HG03095 (cell line): ENCODE results near the gene ABCC5.

ENCODE experiments used
- ATAC-seq: cut with Tn5 transposase; IDR thresholded peaks from one replicate; pipeline ENCODE4 v1.9.1; 2021; ENCODE audit warnings: moderate library complexity; ENCODE audit not compliant: unreplicated experiment

Gene ABCC5

DNA sequence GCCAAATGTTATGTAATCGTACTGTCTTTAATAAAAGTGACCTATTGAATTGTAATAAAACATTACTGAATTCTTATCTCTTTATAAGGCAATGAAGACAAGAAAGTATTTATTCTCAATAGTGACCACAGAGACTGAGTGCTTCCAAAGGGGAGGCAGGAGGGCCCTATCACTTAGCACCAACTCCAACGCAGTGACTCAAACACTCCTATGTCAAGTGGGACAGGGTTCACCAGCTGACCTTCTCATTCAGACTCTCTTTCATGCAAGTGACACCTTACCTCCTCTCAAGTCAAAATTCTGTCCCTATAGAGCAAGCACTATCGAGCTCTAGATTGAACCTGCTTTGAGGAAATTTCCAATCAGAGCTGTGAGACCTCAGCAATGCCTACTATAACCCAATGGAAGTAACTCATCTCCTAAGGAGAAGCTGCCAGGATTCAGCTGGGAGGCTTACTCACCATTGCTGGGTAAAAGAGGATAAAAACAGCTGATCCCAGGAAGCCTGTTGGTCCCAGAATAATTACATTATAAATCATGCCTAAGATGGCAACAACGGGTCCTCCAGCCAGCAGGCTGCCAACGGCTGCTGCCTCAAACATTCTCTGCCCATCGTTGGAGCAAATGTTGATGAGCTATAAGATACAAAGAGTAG is 35.6 kb downstream of the ABCC5 start:
- no peak for ATAC-seq

DNA sequence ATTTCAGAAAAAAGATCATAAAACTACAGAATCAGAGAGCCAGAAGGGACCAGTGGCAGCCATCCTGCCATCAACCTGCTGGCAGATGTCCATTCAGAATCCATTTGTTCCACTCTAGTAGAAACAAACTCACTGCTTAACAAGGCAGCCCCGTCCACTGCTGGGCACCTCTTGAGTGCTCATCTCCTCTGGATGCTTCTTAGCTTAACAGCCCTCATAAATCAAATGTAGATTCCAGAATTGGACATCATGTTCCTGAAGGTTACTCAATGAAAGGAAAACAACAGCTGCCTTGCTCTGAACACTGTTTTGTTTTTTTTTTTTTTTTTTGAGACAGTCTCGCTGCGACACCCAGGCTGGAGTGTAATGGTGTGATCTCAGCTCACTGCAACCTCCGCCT is 37.3 kb downstream of the ABCC5 start:
- no peak for ATAC-seq

DNA sequence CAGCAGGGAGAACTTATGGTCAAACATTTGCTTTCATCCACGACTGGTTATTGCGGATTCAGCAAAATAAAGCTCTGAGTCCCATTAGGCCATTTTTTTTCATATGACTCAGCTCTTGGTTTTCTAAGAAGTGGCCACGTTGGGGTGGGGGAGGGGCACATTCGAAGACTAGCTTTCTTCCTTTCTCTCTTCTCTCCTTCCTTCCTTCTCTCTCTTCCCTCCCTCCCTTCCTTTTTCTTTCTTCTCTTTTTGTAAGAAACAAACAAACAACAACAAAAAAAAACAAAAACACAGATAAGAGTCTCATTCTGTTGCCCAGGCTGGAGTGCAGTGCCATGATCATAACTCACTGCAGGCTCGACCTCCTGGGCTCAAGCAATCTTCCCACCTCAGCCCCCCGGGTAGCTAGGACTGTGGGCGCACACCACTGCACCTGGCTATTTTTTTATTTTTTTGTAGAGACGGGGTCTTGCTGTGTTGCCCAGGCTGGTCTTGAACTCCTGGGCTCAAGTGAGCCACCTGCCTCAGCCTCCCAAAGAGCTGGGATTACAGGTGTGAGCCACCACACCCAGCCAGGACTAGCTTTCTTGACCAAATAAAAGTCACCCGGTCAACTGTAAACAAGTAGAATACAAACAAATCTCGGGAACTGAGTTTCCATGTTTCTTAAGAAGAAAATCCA is 41.6 kb downstream of the ABCC5 start:
- no peak for ATAC-seq

GRCh38 chr3:183968666-183969245 is 48.9 kb downstream of the ABCC5 start:
- no peak for ATAC-seq

GRCh38 chr3:183967693-183968092 is 50.0 kb downstream of the ABCC5 start:
- ATAC-seq = no peak

- ATAC-seq = no peak
Measured at GRCh38 chr3:183966361-183966791, 51.3 kb downstream of the ABCC5 start.

DNA sequence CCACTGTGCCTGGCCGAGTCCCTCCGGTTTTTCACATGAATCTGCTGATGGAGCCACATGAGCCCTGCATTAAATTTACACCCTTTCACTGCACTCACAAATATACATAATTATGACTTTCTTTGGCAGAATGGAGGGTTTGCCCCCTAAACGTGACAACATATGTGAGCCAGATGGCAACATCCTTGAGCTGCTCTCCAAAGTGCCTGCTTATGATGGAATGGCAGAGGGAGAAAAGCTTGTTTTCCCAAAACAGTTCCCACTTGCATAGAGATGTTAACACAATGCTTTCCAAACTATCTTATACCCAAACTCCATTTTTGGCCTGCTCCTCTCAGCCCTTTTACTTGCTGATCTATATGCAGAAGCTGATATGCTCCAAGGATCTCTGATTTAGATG is 54.9 kb downstream of the ABCC5 start:
- ATAC-seq = no peak

DNA sequence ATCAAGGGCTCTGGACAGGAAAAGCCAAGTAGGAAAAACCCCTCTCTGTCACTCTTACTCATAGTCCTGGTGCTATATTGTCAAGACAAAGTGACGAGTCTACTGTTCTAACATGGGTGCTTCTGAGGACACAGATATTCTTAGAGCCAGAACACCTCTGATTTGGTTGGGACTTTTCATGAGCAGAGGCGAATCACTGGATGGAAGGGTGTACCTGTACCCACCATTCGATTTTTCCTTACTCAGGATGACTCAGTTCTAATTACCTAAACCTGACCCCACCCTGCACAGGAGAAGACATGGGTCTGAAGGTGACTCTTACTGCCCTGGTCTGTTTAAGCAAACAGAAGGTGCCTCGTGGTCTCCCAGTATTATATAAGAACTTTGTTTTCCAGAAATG is 58.5 kb downstream of the ABCC5 start:
- ATAC-seq = no peak

DNA sequence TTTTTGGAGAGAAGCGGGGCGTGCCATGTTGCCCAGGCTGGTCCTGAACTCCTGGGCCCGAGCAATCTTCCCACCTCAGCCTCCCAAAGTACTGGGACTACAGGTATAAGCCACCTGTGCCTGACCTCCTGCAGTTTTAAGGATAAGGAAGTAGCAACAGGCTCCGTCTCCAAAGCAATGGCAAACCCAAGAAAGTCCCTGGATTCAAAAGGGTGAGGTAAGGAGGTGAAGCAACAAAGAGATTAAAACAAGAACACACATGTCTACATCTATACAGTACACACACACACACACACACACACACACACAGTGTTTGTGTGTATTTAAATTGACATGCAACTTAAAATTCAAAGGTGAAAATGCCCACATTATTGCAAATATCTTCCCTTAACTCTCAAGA is 58.9 kb downstream of the ABCC5 start:
- ATAC-seq = no peak

- no peak for ATAC-seq
Measured at GRCh38 chr3:183958226-183958625, 59.5 kb downstream of the ABCC5 start.

DNA sequence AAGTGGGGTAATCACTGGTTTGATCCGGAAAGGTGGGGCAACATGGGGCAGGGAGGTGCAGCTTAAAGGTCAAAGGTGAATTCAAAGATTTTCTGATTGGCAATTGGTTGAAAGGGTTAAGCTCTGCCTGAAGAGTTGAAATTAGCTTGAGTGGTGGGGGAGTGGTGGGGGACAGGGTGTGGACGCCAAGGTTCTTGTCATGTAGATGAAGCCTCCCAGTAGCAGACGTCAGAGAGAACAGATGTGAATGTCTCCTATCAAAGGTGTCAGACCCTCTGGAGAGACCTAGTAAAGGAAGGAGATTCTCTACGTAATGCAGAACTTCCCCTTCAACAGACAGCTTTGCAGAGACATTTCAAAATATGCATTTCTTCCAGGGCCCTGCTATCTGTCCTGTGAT is 62.8 kb downstream of the ABCC5 start:
- ATAC-seq = no peak

DNA sequence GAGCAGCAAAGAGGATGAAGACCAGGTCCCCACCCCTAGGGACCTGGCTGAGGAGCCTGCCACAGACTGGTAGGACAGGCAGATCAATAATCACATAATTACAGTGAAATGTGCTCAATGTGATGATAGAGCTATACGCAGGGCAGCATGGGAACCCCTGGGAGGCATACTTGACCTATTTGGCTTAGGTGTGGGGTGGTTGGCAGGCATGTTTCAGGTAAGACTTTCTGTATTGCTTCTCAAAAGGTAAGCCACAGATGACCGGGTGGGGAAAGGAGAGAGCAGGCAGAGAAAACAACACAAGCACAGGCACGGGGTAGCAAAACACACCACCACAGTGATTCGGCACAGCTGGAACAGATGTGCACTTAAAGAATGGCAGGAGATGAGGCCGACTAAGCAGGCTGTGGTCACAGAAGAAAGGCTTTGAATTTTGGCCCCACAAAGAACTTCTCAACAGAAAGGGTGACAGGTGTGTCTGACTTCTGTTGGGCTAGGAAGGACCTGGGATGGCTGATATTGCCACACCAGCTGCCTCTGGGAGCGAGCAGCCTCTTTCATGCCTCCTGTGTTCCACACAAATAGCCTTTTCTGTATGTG is 64.1 kb downstream of the ABCC5 start:
- ATAC-seq = no peak

- no peak for ATAC-seq
Measured at GRCh38 chr3:183951459-183951858, 66.2 kb downstream of the ABCC5 start.

- ATAC-seq = no peak
Measured at GRCh38 chr3:183949690-183950089, 68.0 kb downstream of the ABCC5 start.

GRCh38 chr3:183946037-183946436 is 71.6 kb downstream of the ABCC5 start:
- ATAC-seq = no peak

DNA sequence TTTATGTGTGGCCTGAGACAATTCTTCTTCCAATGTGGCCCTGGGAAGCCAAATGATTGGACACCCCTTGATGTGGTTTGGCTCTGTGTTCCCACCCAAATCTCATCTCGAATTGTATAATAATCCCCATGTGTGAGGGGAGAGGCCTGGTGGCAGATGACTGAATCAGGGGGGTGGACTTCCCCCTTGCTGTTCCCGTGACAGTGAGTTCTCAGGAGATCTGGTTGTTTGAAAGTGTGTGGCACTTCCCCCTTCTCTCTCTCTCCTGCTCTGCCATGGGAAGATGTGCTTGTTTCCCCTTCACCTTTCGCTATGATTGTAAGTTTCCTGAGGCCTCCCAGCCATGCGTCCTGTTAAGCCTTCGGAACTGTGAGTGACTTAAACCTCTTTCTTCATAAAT is 72.9 kb downstream of the ABCC5 start:
- ATAC-seq = no peak

DNA sequence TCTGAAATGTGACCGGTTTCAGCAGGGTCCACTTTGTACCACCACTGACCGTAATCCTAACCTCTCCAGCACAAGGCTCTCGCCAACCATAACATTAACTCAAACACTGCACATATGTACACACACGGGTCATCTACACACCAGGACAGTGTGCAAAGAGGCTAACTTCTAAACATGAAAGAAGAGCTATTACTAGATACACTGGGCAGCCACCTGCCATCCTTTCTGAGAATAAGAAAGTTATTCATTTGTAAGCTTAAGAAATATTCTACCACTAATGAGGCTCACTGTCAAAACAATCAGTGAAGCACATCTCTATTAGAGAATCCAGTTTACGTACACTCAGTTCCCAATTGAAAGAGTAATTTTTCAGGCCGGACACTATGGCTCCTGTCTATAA is 73.9 kb downstream of the ABCC5 start:
- no peak for ATAC-seq

GRCh38 chr3:183941216-183941615 is 76.5 kb downstream of the ABCC5 start:
- no peak for ATAC-seq

DNA sequence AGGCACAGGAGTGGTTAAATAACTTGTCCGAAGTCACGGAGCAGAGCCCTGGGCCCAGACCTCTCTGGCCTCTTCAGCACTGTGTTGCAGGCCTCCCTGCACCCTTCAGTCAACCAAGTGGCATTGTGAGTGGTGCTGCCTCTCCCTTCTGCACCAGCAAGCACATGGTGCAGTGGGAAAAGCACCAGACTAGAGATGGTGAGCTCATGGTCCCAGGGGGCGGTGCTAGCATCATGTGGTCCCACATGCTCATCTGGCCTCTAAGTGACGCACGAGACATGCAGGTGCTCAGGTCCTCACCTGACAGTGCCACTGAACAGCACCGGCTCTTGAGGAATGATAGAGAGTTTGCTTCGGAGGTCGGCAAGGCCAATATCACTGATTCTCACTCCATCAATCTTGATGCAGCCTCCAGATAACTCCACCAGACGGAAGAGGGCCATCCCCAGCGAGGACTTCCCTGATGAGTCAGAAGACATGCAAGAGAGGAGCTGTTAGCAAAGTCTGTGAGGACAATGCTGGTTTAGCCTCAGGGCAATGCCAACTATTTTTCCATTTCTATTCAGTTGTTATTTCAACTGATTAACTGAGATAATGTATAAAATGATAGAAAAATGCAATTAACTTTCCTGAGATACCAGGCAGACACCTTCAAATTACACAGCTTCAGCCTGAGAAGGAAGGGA is 79.9 kb downstream of the ABCC5 start:
- ATAC-seq = no peak

DNA sequence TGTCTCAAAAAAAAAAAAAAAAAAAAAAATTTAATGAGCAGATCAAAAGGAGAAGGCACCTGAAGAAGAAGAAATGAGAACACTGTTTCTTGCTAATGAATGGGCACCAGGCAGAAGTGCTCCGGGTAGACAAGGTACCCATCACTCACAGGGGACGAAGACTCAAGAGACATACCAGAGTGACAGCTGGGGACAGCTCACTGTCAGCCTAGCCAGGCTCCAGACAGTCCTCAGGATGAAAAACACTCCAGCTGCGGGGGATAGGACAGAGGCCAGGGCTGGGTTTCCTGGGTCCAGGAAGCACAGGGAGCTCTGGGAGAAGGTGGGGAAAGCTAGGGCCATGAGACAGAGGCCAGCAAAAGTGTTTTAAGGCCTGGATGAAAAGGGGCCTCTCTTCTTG is 84.5 kb downstream of the ABCC5 start:
- ATAC-seq = no peak

DNA sequence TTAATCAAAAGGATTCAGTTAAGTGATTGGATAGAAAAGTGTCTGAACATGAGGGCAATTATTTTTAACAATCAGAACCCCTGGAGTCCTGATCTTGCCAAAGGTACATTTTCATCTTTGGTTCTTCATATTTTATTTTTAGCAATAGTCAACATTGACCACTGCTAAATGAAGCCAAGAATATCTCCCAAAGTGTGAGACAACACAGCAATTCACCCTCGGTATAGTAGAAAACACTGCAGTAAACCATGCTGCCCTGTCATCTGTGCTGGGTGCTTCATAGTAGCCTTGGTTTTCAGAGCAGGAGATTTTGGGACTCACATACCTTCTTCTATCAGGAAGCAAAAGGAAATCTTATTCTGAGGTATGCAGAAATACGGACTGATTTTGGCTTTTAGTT is 85.8 kb downstream of the ABCC5 start:
- no peak for ATAC-seq

- ATAC-seq = no peak
Measured at GRCh38 chr3:183930086-183930485, 87.6 kb downstream of the ABCC5 start.
